ACC112 (cell line): ENCODE data around the gene CAMTA1.

ENCODE experiments used
- H2AFZ ChIP-seq: fragments of 200-600 bp; sonication (generic); one replicate; pipeline ENCODE4 v1.6.0; 2017; ENCODE audit warnings: antibody characterized with exemption, low read length; ENCODE audit not compliant: unreplicated experiment
- H3K27ac ChIP-seq: fragments of 200-600 bp; sonication (generic); 2 replicates; pipeline ENCODE4 v1.5.1; 2014; ENCODE audit warnings: low read depth, mild to moderate bottlenecking, antibody characterized with exemption, low read length, moderate library complexity
- H3K27me3 ChIP-seq: fragments of 200-600 bp; sonication (generic); 2 replicates; pipeline ENCODE4 v1.6.1; 2014; ENCODE audit warnings: mild to moderate bottlenecking, antibody characterized with exemption, low read length, moderate library complexity, mixed read lengths; ENCODE audit not compliant: insufficient read depth
- H3K36me3 ChIP-seq: fragments of 200-600 bp; sonication (generic); 2 replicates; pipeline ENCODE4 v1.6.1; 2016; ENCODE audit warnings: mild to moderate bottlenecking, antibody characterized with exemption, low read length, moderate library complexity, mixed read lengths; ENCODE audit not compliant: insufficient read depth
- H3K4me1 ChIP-seq: fragments of 200-600 bp; sonication (generic); one replicate; pipeline ENCODE4 v1.6.1; 2016; ENCODE audit warnings: low read length, mixed read lengths; ENCODE audit not compliant: insufficient read depth, unreplicated experiment, control insufficient read depth
- H3K4me3 ChIP-seq: fragments of 200-600 bp; sonication (generic); 2 replicates; pipeline ENCODE4 v1.5.1; 2014; ENCODE audit warnings: mild to moderate bottlenecking, low read depth, low read length
- H3K79me2 ChIP-seq: fragments of 200-600 bp; sonication (generic); one replicate; pipeline ENCODE4 v1.6.0; 2016; ENCODE audit warnings: low read length; ENCODE audit not compliant: control insufficient read depth, unreplicated experiment, insufficient read depth

CAMTA1 gene

DNA sequence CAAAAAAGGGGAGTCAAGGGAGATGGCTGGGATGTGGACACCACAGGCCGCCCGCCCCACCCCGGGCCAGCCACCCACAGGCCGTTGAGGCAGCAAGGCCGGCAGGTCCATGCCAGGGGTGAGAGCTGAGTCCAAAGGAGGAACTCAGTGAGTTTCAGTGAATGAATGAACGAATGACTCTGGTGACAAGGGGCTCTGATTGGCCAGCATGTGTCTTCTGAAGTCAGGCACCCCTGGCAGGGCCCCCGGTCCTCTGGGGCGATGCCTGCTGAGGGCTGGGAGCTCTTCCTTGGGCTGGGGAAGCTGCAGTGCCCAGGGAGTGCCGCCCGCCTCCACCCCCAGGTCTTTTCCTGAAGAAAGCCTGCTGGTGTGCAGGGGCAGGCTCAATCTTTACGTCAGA, 749.8 kb downstream of the CAMTA1 start:
- Histone ChIP-seq H3K4me3 (no peak overlapping the region), H3K36me3 (no peaks in the 10 kb centered on the region), H3K4me1 (peaks cover 4% of the 10 kb centered on the region), H2AFZ (no peak overlapping the region), H3K79me2 (no peaks in the 10 kb centered on the region), H3K27ac (no peak overlapping the region), H3K27me3 (peaks cover 14% of the 10 kb centered on the region)

- peaks cover 14% of the 10 kb centered on the region for H3K27me3 ChIP-seq
- no peaks in the 10 kb centered on the region for H3K36me3 ChIP-seq
- no peaks in the 10 kb centered on the region for H3K79me2 ChIP-seq
- H3K4me3 ChIP-seq: no peak overlapping the region
- no peak overlapping the region for H3K27ac ChIP-seq
- H2AFZ ChIP-seq: no peak overlapping the region
- H3K4me1 ChIP-seq: peaks cover 4% of the 10 kb centered on the region
These were observed 751.0 kb downstream of the CAMTA1 start for GRCh38 chr1:7535934-7536878.

- Histone ChIP-seq H3K4me3 (no peak overlapping the region), H3K27ac (no peak overlapping the region), H3K79me2 (no peaks in the 10 kb centered on the region), H3K27me3 (peaks cover 14% of the 10 kb centered on the region), H3K36me3 (no peaks in the 10 kb centered on the region), H3K4me1 (peaks cover 4% of the 10 kb centered on the region), H2AFZ (no peak overlapping the region)
These were observed 751.8 kb downstream of the CAMTA1 start for GRCh38 chr1:7536891-7537591.

GRCh38 chr1:7538033-7538432, 752.8 kb downstream of the CAMTA1 start:
- H3K27ac ChIP-seq: no peak overlapping the region; the same call in 1 of the 2 replicates
- no peaks in the 10 kb centered on the region for H3K36me3 ChIP-seq
- peaks cover 14% of the 10 kb centered on the region for H3K27me3 ChIP-seq
- no peaks in the 10 kb centered on the region for H3K79me2 ChIP-seq
- peaks cover 4% of the 10 kb centered on the region for H3K4me1 ChIP-seq
- no peak overlapping the region for H2AFZ ChIP-seq
- no peak overlapping the region for H3K4me3 ChIP-seq

GRCh38 chr1:7538849-7539768, 753.9 kb downstream of the CAMTA1 start:
- Histone ChIP-seq H3K4me1 (peaks cover 4% of the 10 kb centered on the region), H3K4me3 (no peak overlapping the region), H3K79me2 (no peaks in the 10 kb centered on the region), H3K27ac (peak overlapping the region; percentile 13; the same call in 1 of the 2 replicates), H3K27me3 (peaks cover 11% of the 10 kb centered on the region), H3K36me3 (no peaks in the 10 kb centered on the region), H2AFZ (no peak overlapping the region)

- H3K27ac ChIP-seq: no peak overlapping the region
- H3K79me2 ChIP-seq: no peaks in the 10 kb centered on the region
- no peaks in the 10 kb centered on the region for H3K36me3 ChIP-seq
- H3K27me3 ChIP-seq: peaks cover 8% of the 10 kb centered on the region
- no peak overlapping the region for H2AFZ ChIP-seq
- no peak overlapping the region for H3K4me3 ChIP-seq
- H3K4me1 ChIP-seq: peaks cover 4% of the 10 kb centered on the region
These were observed 754.5 kb downstream of the CAMTA1 start for GRCh38 chr1:7539769-7540175.

GRCh38 chr1:7540816-7541215, 755.6 kb downstream of the CAMTA1 start:
- Histone ChIP-seq H3K4me1 (peaks cover 4% of the 10 kb centered on the region), H3K79me2 (no peaks in the 10 kb centered on the region), H3K27me3 (peaks cover 8% of the 10 kb centered on the region; the same call in 1 of the 2 replicates), H3K36me3 (no peaks in the 10 kb centered on the region), H3K4me3 (no peak overlapping the region), H2AFZ (no peak overlapping the region), H3K27ac (no peak overlapping the region)

DNA sequence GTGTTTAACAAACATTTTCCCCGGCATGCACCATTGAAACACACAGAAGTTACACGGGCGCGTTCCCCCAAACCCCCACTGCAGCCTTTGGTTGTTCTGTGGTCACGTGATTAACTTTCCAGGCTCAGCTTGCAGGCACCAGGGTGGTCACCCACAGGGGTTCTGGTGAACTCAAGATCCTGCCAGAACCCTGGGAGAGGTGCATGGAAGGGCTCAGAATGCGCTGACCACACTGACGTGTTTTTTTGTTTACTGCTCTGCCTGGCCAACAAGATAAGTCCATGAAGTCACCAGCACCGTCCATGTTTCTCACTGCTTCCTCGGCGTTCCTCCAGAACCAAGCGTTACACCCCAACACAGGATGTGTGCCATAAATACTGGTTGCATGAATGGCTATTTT, 756.4 kb downstream of the CAMTA1 start:
- Histone ChIP-seq H3K27ac (no peak overlapping the region), H3K4me3 (no peak overlapping the region), H3K4me1 (peaks cover 4% of the 10 kb centered on the region), H3K36me3 (no peaks in the 10 kb centered on the region), H3K79me2 (no peaks in the 10 kb centered on the region), H3K27me3 (peaks cover 8% of the 10 kb centered on the region; the same call in 1 of the 2 replicates), H2AFZ (no peak overlapping the region)

DNA sequence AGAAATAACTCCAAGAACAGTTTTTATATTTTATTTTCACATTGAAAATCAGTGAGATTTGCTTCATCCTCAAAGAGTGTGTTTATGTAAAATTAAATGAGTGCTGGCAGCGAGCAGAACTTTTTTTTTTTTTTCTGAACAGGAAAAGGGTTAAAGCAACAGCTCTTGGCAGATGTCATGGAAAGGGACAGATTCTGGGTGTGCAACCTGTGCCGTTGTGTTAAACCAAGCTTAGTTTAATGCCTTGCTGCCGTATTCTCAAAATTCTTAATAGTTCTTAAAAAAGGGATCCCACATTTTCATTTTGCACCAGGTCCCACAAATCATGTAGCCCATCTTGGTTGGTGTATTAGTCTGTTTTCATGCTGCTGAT, 758.5 kb downstream of the CAMTA1 start:
- no peak overlapping the region for H3K4me3 ChIP-seq
- H3K4me1 ChIP-seq: no peaks in the 10 kb centered on the region
- H3K27me3 ChIP-seq: peaks cover 4% of the 10 kb centered on the region; the same call in 1 of the 2 replicates
- H3K36me3 ChIP-seq: no peaks in the 10 kb centered on the region
- no peak overlapping the region for H2AFZ ChIP-seq
- H3K79me2 ChIP-seq: no peaks in the 10 kb centered on the region
- no peak overlapping the region for H3K27ac ChIP-seq
